ENCODE results near the gene MPHOSPH9.

- TF ChIP-seq ZNF8 (CRISPR knock-in tag; IDR thresholded peaks at IDR 0.05): no peak
- TF ChIP-seq, protein P1, sequence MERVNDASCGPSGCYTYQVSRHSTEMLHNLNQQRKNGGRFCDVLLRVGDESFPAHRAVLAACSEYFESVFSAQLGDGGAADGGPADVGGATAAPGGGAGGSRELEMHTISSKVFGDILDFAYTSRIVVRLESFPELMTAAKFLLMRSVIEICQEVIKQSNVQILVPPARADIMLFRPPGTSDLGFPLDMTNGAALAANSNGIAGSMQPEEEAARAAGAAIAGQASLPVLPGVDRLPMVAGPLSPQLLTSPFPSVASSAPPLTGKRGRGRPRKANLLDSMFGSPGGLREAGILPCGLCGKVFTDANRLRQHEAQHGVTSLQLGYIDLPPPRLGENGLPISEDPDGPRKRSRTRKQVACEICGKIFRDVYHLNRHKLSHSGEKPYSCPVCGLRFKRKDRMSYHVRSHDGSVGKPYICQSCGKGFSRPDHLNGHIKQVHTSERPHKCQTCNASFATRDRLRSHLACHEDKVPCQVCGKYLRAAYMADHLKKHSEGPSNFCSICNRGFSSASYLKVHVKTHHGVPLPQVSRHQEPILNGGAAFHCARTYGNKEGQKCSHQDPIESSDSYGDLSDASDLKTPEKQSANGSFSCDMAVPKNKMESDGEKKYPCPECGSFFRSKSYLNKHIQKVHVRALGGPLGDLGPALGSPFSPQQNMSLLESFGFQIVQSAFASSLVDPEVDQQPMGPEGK (CRISPR knock-in tag; IDR thresholded peaks at IDR 0.05; ENCODE audit: borderline replicate concordance): no peak
- TF ChIP-seq BACH2 (CRISPR knock-in tag; IDR thresholded peaks at IDR 0.05; ENCODE audit: borderline replicate concordance): no peak
- TF ChIP-seq SNAI2 (CRISPR knock-in tag; IDR thresholded peaks at IDR 0.05): no peak
- TF ChIP-seq, protein P2, sequence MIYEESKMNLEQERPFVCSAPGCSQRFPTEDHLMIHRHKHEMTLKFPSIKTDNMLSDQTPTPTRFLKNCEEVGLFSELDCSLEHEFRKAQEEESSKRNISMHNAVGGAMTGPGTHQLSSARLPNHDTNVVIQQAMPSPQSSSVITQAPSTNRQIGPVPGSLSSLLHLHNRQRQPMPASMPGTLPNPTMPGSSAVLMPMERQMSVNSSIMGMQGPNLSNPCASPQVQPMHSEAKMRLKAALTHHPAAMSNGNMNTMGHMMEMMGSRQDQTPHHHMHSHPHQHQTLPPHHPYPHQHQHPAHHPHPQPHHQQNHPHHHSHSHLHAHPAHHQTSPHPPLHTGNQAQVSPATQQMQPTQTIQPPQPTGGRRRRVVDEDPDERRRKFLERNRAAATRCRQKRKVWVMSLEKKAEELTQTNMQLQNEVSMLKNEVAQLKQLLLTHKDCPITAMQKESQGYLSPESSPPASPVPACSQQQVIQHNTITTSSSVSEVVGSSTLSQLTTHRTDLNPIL (CRISPR knock-in tag; IDR thresholded peaks at IDR 0.05; ENCODE audit: low read depth): no peak
- TF ChIP-seq PPARA (CRISPR knock-in tag; IDR thresholded peaks at IDR 0.05; ENCODE audit: borderline replicate concordance): no peak
- TF ChIP-seq TOX (CRISPR knock-in tag; IDR thresholded peaks at IDR 0.05; ENCODE audit: borderline replicate concordance): no peak
- TF ChIP-seq TCF4 (CRISPR knock-in tag; IDR thresholded peaks at IDR 0.05; ENCODE audit: borderline replicate concordance): no peak
- TF ChIP-seq ZFP30 (CRISPR knock-in tag; IDR thresholded peaks at IDR 0.05): no peak
- no peak for TF ChIP-seq ZC3H10 (CRISPR knock-in tag; IDR thresholded peaks at IDR 0.05)
- TF ChIP-seq, protein P3, sequence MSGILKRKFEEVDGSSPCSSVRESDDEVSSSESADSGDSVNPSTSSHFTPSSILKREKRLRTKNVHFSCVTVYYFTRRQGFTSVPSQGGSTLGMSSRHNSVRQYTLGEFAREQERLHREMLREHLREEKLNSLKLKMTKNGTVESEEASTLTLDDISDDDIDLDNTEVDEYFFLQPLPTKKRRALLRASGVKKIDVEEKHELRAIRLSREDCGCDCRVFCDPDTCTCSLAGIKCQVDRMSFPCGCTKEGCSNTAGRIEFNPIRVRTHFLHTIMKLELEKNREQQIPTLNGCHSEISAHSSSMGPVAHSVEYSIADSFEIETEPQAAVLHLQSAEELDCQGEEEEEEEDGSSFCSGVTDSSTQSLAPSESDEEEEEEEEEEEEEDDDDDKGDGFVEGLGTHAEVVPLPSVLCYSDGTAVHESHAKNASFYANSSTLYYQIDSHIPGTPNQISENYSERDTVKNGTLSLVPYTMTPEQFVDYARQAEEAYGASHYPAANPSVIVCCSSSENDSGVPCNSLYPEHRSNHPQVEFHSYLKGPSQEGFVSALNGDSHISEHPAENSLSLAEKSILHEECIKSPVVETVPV (CRISPR knock-in tag; IDR thresholded peaks at IDR 0.05): no peak
Measured at GRCh38 chr12:123233505-123234308, 766 bp upstream of the MPHOSPH9 start.

Data from SK-N-SH treated with all-trans-retinoic acid at 6 μM for 48 hours (cell line).